Right lobe of liver (tissue), 4 donors: ENCODE data around the gene NEK10.

Experiments
- CTCF ChIP-seq, 4 donors: fragments of 200-600 bp in 3 of 4; fragments of 450-650 bp in 1 of 4; IDR thresholded peaks; one replicate each; pipeline versions ENCODE4 v1.5.1 to v1.8.0; 2016 to 2022; ENCODE audit warnings: antibody characterized with exemption in 4 of 4, mild to moderate bottlenecking in 2 of 4
- POLR2A ChIP-seq: fragments of 450-650 bp; IDR thresholded peaks from one replicate; pipeline ENCODE4 v1.6.1; 2017; ENCODE audit warnings: antibody characterized with exemption, mild to moderate bottlenecking
- donor health status: DM: no; HTN: no; CAD: no.
- donor health status: DM: no; HTN: no; CAD: no.
- donor health status: DM: no; HTN: yes; CAD: no.

GRCh38 chr3:27354588-27355203 lies 14.5 kb downstream of the NEK10 start:
- TF ChIP-seq CTCF (IDR thresholded peaks at IDR 0.05) (no peak), POLR2A (no peak)
